GM08714 (cell line): ENCODE measurements around the gene CDK1.
"Not testable (repeated sequence)": the region's sequence is repeated elsewhere in the genome, so short reads cannot be mapped to it uniquely, and the experiment has no call there.

Experiments
- H3K4me3 ChIP-seq: fragments of 200-500 bp; sonication (Bioruptor generic); 2 replicates; pipeline ENCODE4 v1.5.1; 2014; ENCODE audit warnings: mild to moderate bottlenecking, low read length, inconsistent platforms
- ZNF274 ChIP-seq: IDR thresholded peaks from 2 replicates; pipeline ENCODE4 v1.6.1; 2012; ENCODE audit warnings: mild to moderate bottlenecking, low read depth, low read length

CDK1 gene

DNA sequence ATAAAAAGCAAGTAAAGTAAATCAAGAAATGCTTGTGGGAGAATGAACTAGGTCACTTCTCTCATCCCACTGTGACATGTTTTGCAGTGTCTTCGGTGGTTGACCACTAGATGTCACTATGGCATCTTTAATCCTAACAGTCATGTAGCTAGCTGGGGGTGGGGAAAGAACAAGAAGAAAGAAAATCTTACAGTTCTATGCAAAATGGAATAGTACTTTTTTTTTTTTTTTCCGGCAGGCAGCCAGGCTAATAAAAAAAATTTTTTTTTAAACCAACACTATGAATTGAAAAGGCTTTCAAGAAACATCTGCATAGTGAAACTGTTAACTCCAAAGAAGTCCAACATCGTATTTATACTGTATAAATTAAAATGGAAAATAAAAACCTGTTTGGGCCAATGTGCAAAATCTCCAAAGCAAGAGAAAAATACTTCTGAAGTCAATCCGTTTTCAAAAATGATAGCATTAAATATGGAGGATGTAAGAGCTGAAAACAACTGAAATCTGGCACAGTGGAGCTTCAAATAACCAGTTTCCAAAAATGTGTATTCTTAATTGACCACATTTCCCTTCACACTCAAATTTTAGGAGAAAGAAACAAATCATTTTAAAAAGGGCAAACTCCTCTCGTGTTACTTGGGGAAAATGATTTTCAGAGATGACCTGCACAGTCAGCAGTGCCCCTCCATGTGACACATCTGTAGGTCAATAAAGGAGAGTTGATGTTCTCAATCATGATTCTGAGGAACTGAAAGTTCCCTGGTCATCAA, 38.5 kb downstream of the CDK1 start:
- TF ChIP-seq ZNF274, result no peak
- H3K4me3 ChIP-seq, result no peak overlapping the region

DNA sequence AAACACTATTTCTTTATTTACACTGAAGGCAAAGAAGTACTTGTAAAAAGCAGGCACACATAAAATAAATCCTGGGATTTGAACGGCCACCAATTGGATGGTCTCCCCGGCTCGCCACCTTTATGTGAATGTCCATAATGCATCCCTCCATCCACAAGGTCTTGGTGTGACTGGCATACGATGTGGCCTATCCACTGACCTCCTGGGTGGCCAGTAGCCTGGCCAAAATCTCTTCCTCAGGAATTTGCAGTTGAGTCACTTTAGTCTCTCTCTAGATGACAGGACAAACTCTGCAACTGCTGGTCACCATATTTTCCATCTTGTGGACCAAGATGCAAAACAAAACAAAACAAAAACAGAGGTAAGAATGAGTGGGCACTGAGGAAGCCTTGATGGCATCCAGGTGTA, 39.1 kb downstream of the CDK1 start:
- no peak for TF ChIP-seq ZNF274
- no peak overlapping the region for H3K4me3 ChIP-seq

DNA sequence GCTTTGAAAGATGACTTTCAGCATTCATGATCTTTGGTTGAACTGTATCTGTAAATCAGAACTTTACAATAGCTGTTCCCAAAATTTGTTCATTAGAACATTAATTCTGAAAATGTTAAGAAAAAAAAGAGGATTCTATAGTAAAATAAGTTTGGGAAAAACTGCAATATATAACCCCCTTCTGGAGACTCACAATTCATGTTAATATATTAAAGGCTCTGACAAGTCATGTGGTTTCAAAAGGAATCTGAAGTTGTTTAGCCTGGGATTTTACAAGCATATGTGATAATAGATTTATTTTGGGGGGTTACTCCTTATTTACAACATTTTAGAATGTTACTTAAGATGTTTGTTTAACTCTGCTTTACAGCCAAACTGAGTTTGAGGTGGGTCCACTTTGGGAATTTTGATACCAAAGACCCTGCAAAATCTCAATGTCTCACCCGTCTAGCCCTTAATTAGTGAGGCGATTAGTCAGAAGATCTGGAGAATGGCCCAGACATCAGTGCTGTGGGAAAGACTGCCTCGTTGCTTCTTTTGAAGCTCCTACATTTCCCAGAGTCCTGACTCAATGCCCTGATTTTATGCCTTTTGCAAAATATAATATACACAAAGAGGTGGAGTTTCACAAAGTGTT, 40.0 kb downstream of the CDK1 start:
- no peak overlapping the region for H3K4me3 ChIP-seq
- TF ChIP-seq ZNF274, result no peak

DNA sequence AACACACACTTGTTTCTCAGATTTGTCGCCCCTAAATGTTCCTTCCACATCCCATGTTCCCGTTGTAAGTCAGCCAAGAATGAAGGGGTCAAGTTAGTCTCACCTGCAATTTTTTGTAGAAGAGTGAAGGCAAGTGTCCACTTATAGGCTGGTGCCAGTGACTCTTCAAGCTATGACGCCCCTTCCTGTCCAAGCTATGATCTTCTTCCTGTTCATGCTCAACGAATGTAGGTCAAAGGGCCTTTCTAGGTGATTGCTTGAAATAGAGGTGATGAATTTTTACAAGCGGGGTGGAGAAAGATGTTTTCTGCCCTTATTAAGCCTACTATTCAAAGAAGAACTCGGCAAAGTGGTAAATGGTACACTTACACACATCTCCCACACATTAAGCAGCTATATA, 41.0 kb downstream of the CDK1 start:
- H3K4me3 ChIP-seq, result no peak overlapping the region
- TF ChIP-seq ZNF274, result no peak

DNA sequence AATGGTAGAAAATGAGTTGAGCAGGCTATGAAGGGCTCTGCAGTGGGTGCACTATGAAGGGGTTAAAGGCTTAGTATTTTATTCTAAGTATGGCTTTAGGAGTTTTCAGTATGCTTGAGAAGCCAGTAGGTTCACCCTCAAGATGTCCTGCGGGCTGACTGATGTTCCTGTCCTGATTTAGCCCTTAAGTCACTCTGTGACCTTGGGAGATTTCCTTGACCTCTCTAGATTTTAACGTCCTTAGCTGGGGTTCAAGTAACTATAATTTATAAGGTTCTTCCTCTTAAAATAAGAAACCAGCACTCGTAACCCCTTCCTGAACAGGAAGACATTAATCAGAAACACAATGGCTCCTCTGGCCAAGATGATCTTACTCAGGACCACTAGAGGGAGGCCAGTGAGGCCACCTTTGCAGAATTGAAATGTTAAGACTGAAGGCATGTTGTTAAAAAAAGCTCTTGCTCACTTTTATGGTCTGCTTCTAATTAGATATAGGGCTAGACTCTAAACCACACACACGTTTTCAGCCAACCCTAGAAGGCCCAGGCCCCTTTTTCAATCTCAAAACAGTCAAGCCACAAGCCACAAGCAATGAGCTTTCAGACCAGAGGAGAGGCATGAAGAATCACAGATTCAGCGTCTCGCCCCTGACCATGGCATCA, 41.9 kb downstream of the CDK1 start:
- no peak overlapping the region for H3K4me3 ChIP-seq
- no peak for TF ChIP-seq ZNF274

DNA sequence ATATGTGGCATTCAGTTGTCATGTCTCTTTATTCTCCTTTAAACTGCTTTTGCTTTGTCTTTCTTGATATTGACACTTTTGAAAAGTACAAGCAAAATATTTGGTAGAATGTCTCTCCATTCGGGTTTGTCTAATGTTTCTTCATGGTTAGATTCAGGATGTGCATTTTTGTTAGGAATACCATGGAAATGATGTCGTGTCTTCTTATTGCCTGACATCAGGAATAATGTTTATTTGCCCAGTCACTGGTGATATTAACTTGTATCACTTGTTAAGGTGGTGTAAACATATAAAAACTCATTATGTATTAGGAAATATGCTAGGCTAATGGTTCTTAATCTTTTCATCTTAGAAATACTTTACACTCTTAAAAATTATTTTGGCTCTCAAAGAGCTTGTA, 43.4 kb downstream of the CDK1 start:
- no peak for TF ChIP-seq ZNF274
- no peak overlapping the region for H3K4me3 ChIP-seq

DNA sequence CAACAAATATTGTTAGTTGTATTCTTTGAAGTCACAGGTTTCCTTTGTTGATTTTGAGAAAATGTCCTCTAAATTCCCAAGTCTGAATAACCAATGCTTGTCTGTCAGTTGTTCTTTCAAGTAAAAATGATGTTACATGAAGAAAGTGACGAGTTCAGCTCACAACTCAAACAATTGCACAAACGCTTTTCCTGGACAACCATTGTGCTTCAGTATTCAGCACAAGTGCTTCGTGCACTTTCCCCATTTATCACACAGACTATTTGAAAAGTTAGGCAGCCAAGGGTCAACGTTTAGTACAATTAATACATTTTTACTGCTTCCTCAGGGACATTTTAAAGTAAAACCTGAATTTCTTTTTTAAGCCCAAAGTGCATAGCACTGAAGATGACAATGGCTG, 44.5 kb downstream of the CDK1 start:
- H3K4me3 ChIP-seq, result no peak overlapping the region
- TF ChIP-seq ZNF274, result no peak

DNA sequence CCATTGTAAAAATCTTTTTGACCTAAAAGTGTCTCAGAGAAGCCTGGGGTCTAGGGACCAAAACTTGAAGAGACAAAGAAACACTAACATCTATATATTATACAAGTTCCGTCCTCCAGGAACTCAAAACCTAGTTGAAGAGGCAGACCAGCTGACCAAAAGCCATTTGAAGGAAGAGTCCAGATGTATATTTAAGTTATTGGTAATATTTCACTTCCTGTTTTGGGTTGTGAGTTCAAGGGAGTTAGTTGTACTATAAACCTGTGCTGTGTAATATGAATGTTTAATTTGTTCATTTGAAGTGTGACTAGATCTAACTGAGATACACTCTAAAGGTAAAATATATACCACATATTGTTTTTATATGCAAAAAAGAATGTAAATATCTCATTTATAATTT, 45.0 kb downstream of the CDK1 start:
- no peak overlapping the region for H3K4me3 ChIP-seq
- no peak for TF ChIP-seq ZNF274

DNA sequence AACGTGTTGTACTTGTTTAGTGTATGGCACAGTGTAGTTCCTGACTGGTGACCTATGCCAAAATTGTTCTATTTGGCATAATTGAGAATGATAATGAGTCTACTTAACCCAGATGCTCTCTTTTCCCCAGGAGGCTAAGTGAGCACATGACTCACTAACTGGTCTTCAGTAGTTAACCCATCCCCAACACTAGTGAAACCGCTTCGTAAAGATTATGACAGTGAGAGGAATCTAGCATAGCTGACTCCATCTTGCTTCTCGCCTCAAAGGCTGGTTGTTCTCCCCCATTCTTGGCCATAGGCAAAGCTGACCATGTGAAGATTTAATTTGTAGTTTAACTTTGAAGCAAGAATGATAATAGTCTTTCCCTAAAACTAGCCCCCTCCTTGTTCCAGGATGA, 47.2 kb downstream of the CDK1 start:
- no peak overlapping the region for H3K4me3 ChIP-seq
- no peak for TF ChIP-seq ZNF274

DNA sequence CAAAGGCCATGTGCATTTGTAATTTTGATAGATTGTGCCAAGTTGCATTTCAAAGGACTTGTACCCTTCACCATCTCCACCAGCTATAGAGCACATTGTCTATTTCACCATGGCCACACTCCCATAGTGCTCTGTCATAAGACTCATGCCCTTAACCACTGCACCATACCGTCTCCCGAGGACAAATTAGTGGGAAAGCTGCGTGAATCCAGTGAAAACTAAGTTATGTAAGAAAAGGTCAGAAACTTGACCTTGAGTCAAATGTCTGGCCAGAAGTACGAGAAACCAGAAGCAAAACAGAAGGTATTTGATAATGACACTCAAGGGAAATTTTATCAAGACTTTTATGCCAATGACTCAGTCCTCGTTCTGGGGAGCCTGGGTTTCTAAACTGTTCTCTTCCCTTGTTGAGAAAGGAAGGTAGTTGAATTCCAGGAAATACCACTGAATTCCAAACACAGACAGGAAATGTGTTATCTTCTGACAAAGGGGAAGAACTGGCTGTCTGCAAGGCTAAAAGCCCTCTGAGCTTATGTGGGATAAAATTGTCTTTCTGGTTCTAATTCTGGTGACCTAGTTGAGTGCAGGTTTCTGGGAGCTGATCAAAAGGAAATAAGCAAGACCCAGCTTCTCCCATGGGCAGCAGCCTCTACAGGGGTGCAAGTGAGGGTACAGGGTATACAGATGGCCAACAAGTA, 49.7 kb downstream of the CDK1 start:
- no peak for TF ChIP-seq ZNF274
- H3K4me3 ChIP-seq, result no peak overlapping the region

DNA sequence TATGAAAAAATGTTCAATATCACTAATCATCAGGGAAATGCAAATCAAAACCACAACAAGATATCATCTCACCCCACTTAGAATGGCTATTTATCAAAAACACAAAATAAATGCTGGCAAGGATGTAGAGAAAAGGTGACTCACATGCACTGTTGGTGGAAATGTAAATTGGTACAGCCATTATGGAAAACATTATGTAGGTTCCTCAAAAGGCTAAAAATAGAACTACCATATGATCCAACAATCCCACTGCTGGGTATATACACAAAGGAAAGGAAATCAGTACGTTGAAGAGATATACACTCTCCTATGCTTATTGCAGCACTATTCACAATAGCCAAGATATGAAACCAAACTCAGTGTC, 50.2 kb downstream of the CDK1 start:
- no peak overlapping the region for H3K4me3 ChIP-seq
- TF ChIP-seq ZNF274, result no peak

DNA sequence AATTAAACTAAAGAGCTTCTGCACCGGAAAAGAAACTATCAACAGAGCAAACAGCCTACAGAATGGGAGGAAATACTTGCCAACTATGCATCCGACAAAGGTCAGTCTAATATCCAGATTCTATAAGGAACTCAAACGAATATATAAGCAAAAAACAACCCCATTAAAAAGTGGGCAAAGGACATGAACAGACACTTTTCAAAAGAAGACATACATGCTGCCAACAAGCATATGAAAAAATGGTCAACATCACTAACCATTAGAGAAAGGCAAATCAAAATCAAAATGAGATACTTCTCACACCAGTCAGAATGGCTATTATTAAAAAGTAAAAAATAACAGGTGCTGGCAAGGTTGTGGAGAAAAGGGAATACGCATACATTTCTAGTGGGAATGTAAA, 53.9 kb downstream of the CDK1 start:
- H3K4me3 ChIP-seq, result not testable (repeated sequence)

DNA sequence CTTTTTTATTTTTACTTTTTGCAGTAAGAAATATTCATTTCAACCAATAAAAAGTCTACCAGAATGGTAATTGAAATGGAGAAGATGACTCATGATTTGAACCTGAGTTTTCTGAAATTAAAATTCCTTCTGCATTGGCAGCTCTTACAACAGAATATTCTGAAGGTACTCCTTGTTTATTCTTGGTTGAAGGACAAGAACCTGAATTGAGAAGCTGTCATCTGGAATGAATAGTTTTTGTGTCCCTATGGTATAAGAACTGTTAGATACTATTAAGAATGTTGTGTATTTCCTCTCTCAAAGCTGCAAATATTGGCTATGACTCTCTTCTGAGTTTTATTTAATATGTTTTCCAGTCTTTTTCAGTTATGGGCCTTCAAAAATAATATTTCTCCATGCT, 56.1 kb downstream of the CDK1 start:
- no peak overlapping the region for H3K4me3 ChIP-seq
- no peak for TF ChIP-seq ZNF274

DNA sequence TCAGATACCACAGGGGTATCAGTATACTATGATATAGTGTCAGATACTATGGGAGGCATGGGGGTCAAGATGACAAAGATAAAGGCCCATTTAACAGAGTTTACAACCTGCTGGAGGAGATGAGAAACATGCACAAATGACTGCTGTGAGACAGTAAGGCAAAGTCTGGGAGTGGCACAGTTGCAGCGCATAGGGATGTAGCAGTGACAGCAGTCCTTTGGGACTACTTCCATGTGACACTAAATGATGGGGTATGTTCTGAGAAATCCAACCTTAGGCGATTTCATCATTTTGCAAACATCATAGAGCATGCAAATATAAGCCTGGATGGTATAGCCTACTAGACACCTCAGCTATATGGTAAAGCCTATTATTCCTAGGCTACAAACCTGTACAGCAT, 56.8 kb downstream of the CDK1 start:
- no peak overlapping the region for H3K4me3 ChIP-seq
- TF ChIP-seq ZNF274, result no peak

DNA sequence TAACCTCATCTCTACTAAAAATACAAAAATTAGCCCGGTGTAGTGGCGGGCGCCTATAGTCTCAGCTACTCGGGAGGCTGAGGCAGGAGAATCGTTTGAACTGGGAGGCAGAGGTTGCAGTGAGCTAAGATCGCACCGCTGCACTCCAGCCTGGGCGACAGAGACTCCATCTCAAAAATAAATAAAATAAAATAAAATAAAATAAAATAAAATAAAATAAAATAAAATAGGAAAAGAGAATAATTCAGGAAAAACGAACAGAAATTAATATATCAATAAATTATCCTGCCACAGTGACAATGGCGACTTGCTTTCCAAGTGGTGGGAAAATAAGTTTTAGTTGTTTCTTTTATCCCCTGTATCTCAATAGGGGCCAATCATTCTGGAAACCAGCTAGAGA, 62.9 kb downstream of the CDK1 start:
- not testable (repeated sequence) for H3K4me3 ChIP-seq

DNA sequence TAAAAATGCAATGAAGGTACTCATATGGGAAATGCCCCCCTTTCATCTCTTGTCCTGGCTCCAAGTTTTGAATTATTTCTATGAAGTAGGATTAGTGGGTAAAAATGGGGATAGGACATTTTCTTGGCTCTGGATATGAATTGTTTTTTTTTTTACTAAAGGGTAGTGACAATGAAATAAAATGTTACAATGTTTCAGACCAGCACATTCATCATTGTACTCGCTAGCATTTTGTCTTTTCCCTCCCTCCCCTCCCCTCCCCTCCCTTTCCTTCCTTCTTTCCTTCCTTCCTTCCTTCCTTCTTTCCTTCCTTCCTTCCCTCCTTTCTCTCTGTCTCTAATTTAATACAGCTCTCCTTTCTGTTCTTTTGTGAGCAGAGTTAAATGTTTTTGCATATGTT, 64.4 kb downstream of the CDK1 start:
- H3K4me3 ChIP-seq, result no peak overlapping the region
- no peak for TF ChIP-seq ZNF274
